ENCODE results near the gene ABCB4. TPM values are rescaled to one million over a fixed set of nuclear protein-coding genes. Genes with fewer than 3 reads are reported as not detected.

The ABCB4 gene
- total RNA-seq, 1 donor from 2014 or later: 0.48 TPM

DNA sequence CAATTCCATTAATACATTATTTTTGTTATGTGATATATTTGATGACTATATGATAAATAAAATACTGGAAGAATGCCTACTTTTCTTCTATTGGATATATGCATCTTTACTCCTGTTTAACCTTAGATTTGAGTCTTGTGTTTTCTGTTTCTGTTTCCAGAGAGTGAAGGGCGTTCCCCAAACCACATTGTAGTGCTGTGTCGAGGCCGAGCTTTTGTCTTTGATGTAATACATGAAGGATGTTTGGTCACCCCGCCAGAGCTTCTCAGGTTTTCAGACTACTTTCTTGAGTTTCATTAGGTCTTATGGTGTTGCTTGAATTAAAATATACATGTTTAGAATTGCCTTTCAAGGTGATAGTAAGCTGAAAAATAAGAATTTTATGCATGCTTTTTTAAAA lies 106.3 kb downstream of the ABCB4 start:
- Histone ChIP-seq H3K27ac (ENCODE audit: low read depth, low read length) (no peak overlapping the region), H3K36me3 (ENCODE audit: insufficient read depth, low read length) (peaks cover 2% of the 10 kb centered on the region), H3K9ac (ENCODE audit: low read length) (no peak overlapping the region), H3K4me1 (ENCODE audit: insufficient read depth, low read length) (no peaks in the 10 kb centered on the region), H3K27me3 (ENCODE audit: insufficient read depth, low read length) (no peaks in the 10 kb centered on the region), H2AFZ (ENCODE audit: low read depth, low read length) (no peak overlapping the region), H3K79me2 (ENCODE audit: insufficient read depth, low read length) (no peaks in the 10 kb centered on the region), H4K20me1 (ENCODE audit: insufficient read depth, low read length) (no peaks in the 10 kb centered on the region), H3K4me3 (ENCODE audit: insufficient read depth, low read depth, low read length) (no peak overlapping the region), H3K9me3 (ENCODE audit: insufficient read depth, low read depth, low read length) (no peaks in the 10 kb centered on the region), H3K4me2 (ENCODE audit: low read length) (no peak overlapping the region)
- Mint-ChIP-seq H3K27me3 (ENCODE audit: low read depth, unreplicated experiment) (no peaks in the 10 kb centered on the region), H3K4me3 (ENCODE audit: unreplicated experiment) (no peak overlapping the region), H3K9me3 (ENCODE audit: unreplicated experiment) (no peaks in the 10 kb centered on the region), H3K36me3 (ENCODE audit: low read depth, unreplicated experiment) (no peaks in the 10 kb centered on the region), H3K27ac (ENCODE audit: unreplicated experiment) (no peak overlapping the region), H3K4me1 (ENCODE audit: low read depth, unreplicated experiment) (peaks cover 5% of the 10 kb centered on the region)
- DNase-seq (ENCODE audit: low read depth) (no peak), FAIRE-seq (no peak)
- TF ChIP-seq, protein P1, sequence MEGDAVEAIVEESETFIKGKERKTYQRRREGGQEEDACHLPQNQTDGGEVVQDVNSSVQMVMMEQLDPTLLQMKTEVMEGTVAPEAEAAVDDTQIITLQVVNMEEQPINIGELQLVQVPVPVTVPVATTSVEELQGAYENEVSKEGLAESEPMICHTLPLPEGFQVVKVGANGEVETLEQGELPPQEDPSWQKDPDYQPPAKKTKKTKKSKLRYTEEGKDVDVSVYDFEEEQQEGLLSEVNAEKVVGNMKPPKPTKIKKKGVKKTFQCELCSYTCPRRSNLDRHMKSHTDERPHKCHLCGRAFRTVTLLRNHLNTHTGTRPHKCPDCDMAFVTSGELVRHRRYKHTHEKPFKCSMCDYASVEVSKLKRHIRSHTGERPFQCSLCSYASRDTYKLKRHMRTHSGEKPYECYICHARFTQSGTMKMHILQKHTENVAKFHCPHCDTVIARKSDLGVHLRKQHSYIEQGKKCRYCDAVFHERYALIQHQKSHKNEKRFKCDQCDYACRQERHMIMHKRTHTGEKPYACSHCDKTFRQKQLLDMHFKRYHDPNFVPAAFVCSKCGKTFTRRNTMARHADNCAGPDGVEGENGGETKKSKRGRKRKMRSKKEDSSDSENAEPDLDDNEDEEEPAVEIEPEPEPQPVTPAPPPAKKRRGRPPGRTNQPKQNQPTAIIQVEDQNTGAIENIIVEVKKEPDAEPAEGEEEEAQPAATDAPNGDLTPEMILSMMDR (IDR thresholded peaks at IDR 0.05; ENCODE audit: insufficient read depth, low read depth, low read length): no peak
- TF ChIP-seq EZH2 (IDR thresholded peaks at IDR 0.05; ENCODE audit: insufficient read depth, low read length): no peak

DNA sequence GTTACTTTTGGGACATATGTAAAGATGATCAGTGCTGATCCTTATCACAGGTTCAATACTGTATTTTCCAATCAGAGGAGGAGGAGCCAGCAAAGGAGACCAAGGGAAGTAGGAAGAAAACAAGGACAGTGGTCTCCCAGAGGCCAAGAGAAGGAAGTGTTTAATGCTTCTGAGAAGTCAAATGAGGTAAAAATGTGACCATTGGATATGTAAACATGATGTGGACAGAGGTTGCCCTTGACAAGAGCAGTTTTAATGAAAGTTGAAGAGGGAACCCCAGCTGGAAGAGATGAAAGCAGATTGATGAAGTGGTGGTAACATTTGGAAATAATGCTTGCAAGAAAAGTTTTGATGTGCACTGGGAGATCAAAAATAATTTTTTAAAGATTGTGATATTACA lies 111.2 kb downstream of the ABCB4 start:
- no peak for FAIRE-seq

DNA sequence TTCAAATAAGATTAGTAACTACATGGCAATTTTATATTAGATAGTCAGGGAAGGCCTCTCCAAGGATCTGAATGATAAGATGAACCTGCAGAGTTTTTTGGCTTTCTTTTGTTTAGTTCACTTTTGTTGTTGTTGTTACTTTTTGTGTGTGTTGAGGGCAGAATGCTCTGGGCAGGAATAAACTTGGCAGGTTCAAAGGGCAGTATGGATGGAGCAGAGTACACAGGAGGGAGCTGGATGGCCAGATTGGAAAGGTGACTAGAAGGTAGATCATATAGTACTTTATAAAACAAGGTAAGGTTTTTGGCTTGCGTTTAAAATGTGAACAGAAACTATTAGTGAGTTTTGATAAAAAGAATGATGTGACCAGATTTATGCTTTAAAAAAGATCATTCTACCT lies 112.1 kb downstream of the ABCB4 start:
- Histone ChIP-seq H4K20me1 (ENCODE audit: insufficient read depth, low read length) (no peaks in the 10 kb centered on the region), H3K9me3 (ENCODE audit: insufficient read depth, low read depth, low read length) (no peaks in the 10 kb centered on the region), H3K79me2 (ENCODE audit: insufficient read depth, low read length) (no peaks in the 10 kb centered on the region), H3K4me2 (ENCODE audit: low read length) (no peak overlapping the region), H3K27ac (ENCODE audit: low read depth, low read length) (no peak overlapping the region), H3K9ac (ENCODE audit: low read length) (no peak overlapping the region), H2AFZ (ENCODE audit: low read depth, low read length) (no peak overlapping the region), H3K4me1 (ENCODE audit: insufficient read depth, low read length) (no peaks in the 10 kb centered on the region), H3K27me3 (ENCODE audit: insufficient read depth, low read length) (no peaks in the 10 kb centered on the region), H3K36me3 (ENCODE audit: insufficient read depth, low read length) (peaks cover 5% of the 10 kb centered on the region), H3K4me3 (ENCODE audit: insufficient read depth, low read depth, low read length) (no peak overlapping the region)
- Mint-ChIP-seq H3K27ac (ENCODE audit: unreplicated experiment) (no peak overlapping the region), H3K27me3 (ENCODE audit: low read depth, unreplicated experiment) (no peaks in the 10 kb centered on the region), H3K9me3 (ENCODE audit: unreplicated experiment) (no peaks in the 10 kb centered on the region), H3K4me3 (ENCODE audit: unreplicated experiment) (no peak overlapping the region), H3K36me3 (ENCODE audit: low read depth, unreplicated experiment) (no peaks in the 10 kb centered on the region), H3K4me1 (ENCODE audit: low read depth, unreplicated experiment) (peaks cover 6% of the 10 kb centered on the region)
- no peak for DNase-seq (ENCODE audit: low read depth)
- FAIRE-seq: no peak
- TF ChIP-seq, protein P1 (IDR thresholded peaks at IDR 0.05; ENCODE audit: insufficient read depth, low read depth, low read length): no peak
- TF ChIP-seq EZH2 (IDR thresholded peaks at IDR 0.05; ENCODE audit: insufficient read depth, low read length): no peak

More for the DNA sequence above, 111.2 kb downstream of the ABCB4 start:
- Histone ChIP-seq H3K27ac (ENCODE audit: low read depth, low read length) (no peak overlapping the region), H2AFZ (ENCODE audit: low read depth, low read length) (no peak overlapping the region), H3K79me2 (ENCODE audit: insufficient read depth, low read length) (no peaks in the 10 kb centered on the region), H4K20me1 (ENCODE audit: insufficient read depth, low read length) (no peaks in the 10 kb centered on the region), H3K4me2 (ENCODE audit: low read length) (no peak overlapping the region), H3K4me3 (ENCODE audit: insufficient read depth, low read depth, low read length) (no peak overlapping the region), H3K9me3 (ENCODE audit: insufficient read depth, low read depth, low read length) (no peaks in the 10 kb centered on the region), H3K4me1 (ENCODE audit: insufficient read depth, low read length) (no peaks in the 10 kb centered on the region), H3K27me3 (ENCODE audit: insufficient read depth, low read length) (no peaks in the 10 kb centered on the region), H3K9ac (ENCODE audit: low read length) (no peak overlapping the region), H3K36me3 (ENCODE audit: insufficient read depth, low read length) (peaks cover 5% of the 10 kb centered on the region)
- H3K36me3 Mint-ChIP-seq (ENCODE audit: low read depth, unreplicated experiment): no peaks in the 10 kb centered on the region
- no peak overlapping the region for H3K27ac Mint-ChIP-seq (ENCODE audit: unreplicated experiment)
- H3K4me1 Mint-ChIP-seq (ENCODE audit: low read depth, unreplicated experiment): peaks cover 3% of the 10 kb centered on the region
- no peak for DNase-seq (ENCODE audit: low read depth)
- TF ChIP-seq EZH2 (IDR thresholded peaks at IDR 0.05; ENCODE audit: insufficient read depth, low read length): no peak
- no peaks in the 10 kb centered on the region for H3K27me3 Mint-ChIP-seq (ENCODE audit: low read depth, unreplicated experiment)
- no peak overlapping the region for H3K4me3 Mint-ChIP-seq (ENCODE audit: unreplicated experiment)
- no peaks in the 10 kb centered on the region for H3K9me3 Mint-ChIP-seq (ENCODE audit: unreplicated experiment)
